CD4-positive, CD25-positive, alpha-beta regulatory T cell (primary cell): ENCODE measurements around the gene EGFL7. TPM values are rescaled to one million over a fixed set of nuclear protein-coding genes. Genes with fewer than 3 reads are reported as not detected.

Source experiments
- ATAC-seq, 2 donors: fragments of 150-1000 bp; cut with Tn5 transposase; one replicate each; pipeline ENCODE4 v1.10.0; 2021; ENCODE audit warnings: low read depth in 2 of 2, moderate number of reproducible peaks in 2 of 2, moderate library complexity in 1 of 2
- DNase-seq, 3 donors: peaks; one replicate each; pipeline versions ENCODE4 v3.0.0 to v3.0.0-alpha.2; 2012 to 2022; ENCODE audit warnings: mixed read lengths in 1 of 3
- H3K27ac ChIP-seq: one replicate; pipeline ENCODE4 v1.7.0; 2013; ENCODE audit warnings: mild to moderate bottlenecking, low read length; ENCODE audit not compliant: insufficient read depth, poor library complexity, severe bottlenecking
- H3K27me3 ChIP-seq: one replicate; pipeline ENCODE4 v1.7.0; 2013; ENCODE audit warnings: low read length; ENCODE audit not compliant: control insufficient read depth, insufficient read depth
- H3K36me3 ChIP-seq: one replicate; pipeline ENCODE4 v1.7.0; 2013; ENCODE audit warnings: mild to moderate bottlenecking, low read length, moderate library complexity; ENCODE audit not compliant: control insufficient read depth, insufficient read depth
- H3K4me1 ChIP-seq: 2 replicates; pipeline ENCODE4 v1.7.0; 2013; ENCODE audit warnings: mild to moderate bottlenecking, low read length; ENCODE audit not compliant: insufficient read depth, control insufficient read depth, poor library complexity, severe bottlenecking
- H3K4me3 ChIP-seq: one replicate; pipeline ENCODE4 v1.7.0; 2013; ENCODE audit warnings: low read depth, mild to moderate bottlenecking, low read length, moderate library complexity
- H3K9me3 ChIP-seq, 2 experiments: 1 replicate in 1 of 2; 2 replicates in 1 of 2; pipeline ENCODE4 v1.7.0; 2013; ENCODE audit warnings: low read length in 2 of 2, mild to moderate bottlenecking in 1 of 2, moderate library complexity in 1 of 2; ENCODE audit not compliant: control insufficient read depth in 2 of 2
- H3K27ac Mint-ChIP-seq, 3 donors: one replicate each; pipeline ENCODE4 v1.8.0; 2020 to 2022; ENCODE audit warnings: mild to moderate bottlenecking in 3 of 3, mixed read lengths in 3 of 3, moderate library complexity in 2 of 3
- H3K27me3 Mint-ChIP-seq: one replicate; pipeline ENCODE4 v1.8.0; 2022; ENCODE audit warnings: mild to moderate bottlenecking, mixed read lengths
- H3K36me3 Mint-ChIP-seq: one replicate; pipeline ENCODE4 v1.8.0; 2020; ENCODE audit warnings: mixed read lengths
- H3K4me1 Mint-ChIP-seq, 4 donors: one replicate each; pipeline ENCODE4 v1.8.0; 2020 to 2022; ENCODE audit warnings: mixed read lengths in 4 of 4, mild to moderate bottlenecking in 1 of 4
- H3K4me3 Mint-ChIP-seq, 4 donors: one replicate each; pipeline ENCODE4 v1.8.0; 2020 to 2022; ENCODE audit warnings: mild to moderate bottlenecking in 4 of 4, mixed read lengths in 4 of 4, moderate library complexity in 3 of 4
- H3K9me3 Mint-ChIP-seq, 7 donors: one replicate each; pipeline ENCODE4 v1.8.0; 2020 to 2022; ENCODE audit warnings: mixed read lengths in 7 of 7, mild to moderate bottlenecking in 3 of 7, moderate library complexity in 2 of 7
- polyA plus RNA-seq, 4 donors: library from polyadenylated mRNA; unstranded; fragments of 300-500 nt; fragmentation: Illumina TruSeq; gene quantifications; one replicate each; pipeline ENCODE4 v1.2.3, GENCODE V29; 2021
- total RNA-seq: library from RNA; stranded (reverse); gene quantifications from one replicate; pipeline ENCODE4 v1.2.3, GENCODE V29; 2022

The EGFL7 gene
- total and polyA plus RNA-seq, 5 donors from 2014 or later: 1.7 TPM; not detected in 4

- H3K9me3 ChIP-seq: no peaks in the 10 kb centered on the region
- no peak overlapping the region for H3K27ac ChIP-seq
- peaks cover 10% of the 10 kb centered on the region for H3K4me1 ChIP-seq
- H3K36me3 ChIP-seq: no peaks in the 10 kb centered on the region
- no peaks in the 10 kb centered on the region for H3K36me3 Mint-ChIP-seq
- ATAC-seq (no peak), DNase-seq (no peak)
- H3K27me3 ChIP-seq: no peaks in the 10 kb centered on the region
- H3K9me3 Mint-ChIP-seq: no peaks in the 10 kb centered on the region
- H3K27me3 Mint-ChIP-seq: peaks cover 16% of the 10 kb centered on the region
- H3K4me1 Mint-ChIP-seq: peaks cover 0 to 1% (median 0%) of the 10 kb centered on the region in 4 donors
- no peak overlapping the region for H3K4me3 ChIP-seq
- no peak overlapping the region for H3K4me3 Mint-ChIP-seq
- no peak overlapping the region for H3K27ac Mint-ChIP-seq
Observed at GRCh38 chr9:136645352-136645902, 17.3 kb upstream of the EGFL7 start.

GRCh38 chr9:136645903-136646754 lies 16.6 kb upstream of the EGFL7 start:
- H3K9me3 ChIP-seq: no peaks in the 10 kb centered on the region
- H3K27me3 ChIP-seq: no peaks in the 10 kb centered on the region
- DNase-seq: no peak
- H3K4me3 ChIP-seq: no peak overlapping the region
- peaks cover 10% of the 10 kb centered on the region for H3K4me1 ChIP-seq
- no peaks in the 10 kb centered on the region for H3K9me3 Mint-ChIP-seq
- H3K27ac ChIP-seq: no peak overlapping the region
- no peaks in the 10 kb centered on the region for H3K36me3 ChIP-seq
- H3K4me1 Mint-ChIP-seq: peaks cover 0 to 1% (median 0%) of the 10 kb centered on the region in 4 donors
- peaks cover 20% of the 10 kb centered on the region for H3K27me3 Mint-ChIP-seq
- no peak for ATAC-seq
- H3K36me3 Mint-ChIP-seq: no peaks in the 10 kb centered on the region
- H3K27ac Mint-ChIP-seq: no peak overlapping the region
- no peak overlapping the region for H3K4me3 Mint-ChIP-seq

GRCh38 chr9:136646827-136647711 lies 15.6 kb upstream of the EGFL7 start:
- no peaks in the 10 kb centered on the region for H3K36me3 Mint-ChIP-seq
- H3K4me1 Mint-ChIP-seq: peaks cover 0 to 1% (median 0%) of the 10 kb centered on the region in 4 donors
- H3K36me3 ChIP-seq: no peaks in the 10 kb centered on the region
- H3K27ac ChIP-seq: no peak overlapping the region
- no peak overlapping the region for H3K4me3 Mint-ChIP-seq
- no peak overlapping the region for H3K4me3 ChIP-seq
- H3K9me3 ChIP-seq: no peaks in the 10 kb centered on the region
- peaks cover 10% of the 10 kb centered on the region for H3K4me1 ChIP-seq
- no peak for DNase-seq
- no peak for ATAC-seq
- H3K27ac Mint-ChIP-seq: no peak overlapping the region
- H3K27me3 ChIP-seq: no peaks in the 10 kb centered on the region
- peaks cover 20% of the 10 kb centered on the region for H3K27me3 Mint-ChIP-seq
- no peaks in the 10 kb centered on the region for H3K9me3 Mint-ChIP-seq

- Histone ChIP-seq H3K9me3 (no peaks in the 10 kb centered on the region), H3K4me3 (no peak overlapping the region), H3K4me1 (peaks cover 10% of the 10 kb centered on the region), H3K27ac (no peak overlapping the region), H3K36me3 (no peaks in the 10 kb centered on the region), H3K27me3 (no peaks in the 10 kb centered on the region)
- ATAC-seq (no peak), DNase-seq (no peak)
- no peaks in the 10 kb centered on the region for H3K9me3 Mint-ChIP-seq
- H3K27me3 Mint-ChIP-seq: peaks cover 20% of the 10 kb centered on the region
- no peak overlapping the region for H3K4me3 Mint-ChIP-seq
- no peak overlapping the region for H3K27ac Mint-ChIP-seq
- H3K36me3 Mint-ChIP-seq: no peaks in the 10 kb centered on the region
- H3K4me1 Mint-ChIP-seq: peaks cover 0 to 1% (median 0%) of the 10 kb centered on the region in 4 donors
Observed at GRCh38 chr9:136648751-136649150, 14.0 kb upstream of the EGFL7 start.

GRCh38 chr9:136650021-136650420 lies 12.7 kb upstream of the EGFL7 start:
- no peaks in the 10 kb centered on the region for H3K9me3 Mint-ChIP-seq
- Histone ChIP-seq H3K27me3 (no peaks in the 10 kb centered on the region), H3K4me3 (no peak overlapping the region), H3K27ac (no peak overlapping the region), H3K36me3 (no peaks in the 10 kb centered on the region), H3K4me1 (peaks cover under 1% of the 10 kb centered on the region), H3K9me3 (no peaks in the 10 kb centered on the region)
- DNase-seq (no peak), ATAC-seq (no peak)
- no peaks in the 10 kb centered on the region for H3K36me3 Mint-ChIP-seq
- no peak overlapping the region for H3K27ac Mint-ChIP-seq
- peaks cover 0 to 1% (median 0%) of the 10 kb centered on the region in 4 donors for H3K4me1 Mint-ChIP-seq
- no peak overlapping the region for H3K4me3 Mint-ChIP-seq
- peaks cover 20% of the 10 kb centered on the region for H3K27me3 Mint-ChIP-seq

- Mint-ChIP-seq H3K4me3 (no peak overlapping the region), H3K4me1 (peaks cover 0 to 2% (median under 1%) of the 10 kb centered on the region in 4 donors), H3K27me3 (peaks cover 20% of the 10 kb centered on the region), H3K9me3 (no peaks in the 10 kb centered on the region), H3K36me3 (no peaks in the 10 kb centered on the region), H3K27ac (no peak overlapping the region)
- Histone ChIP-seq H3K36me3 (no peaks in the 10 kb centered on the region), H3K9me3 (no peaks in the 10 kb centered on the region), H3K27me3 (no peaks in the 10 kb centered on the region), H3K4me3 (no peak overlapping the region), H3K27ac (no peak overlapping the region), H3K4me1 (no peaks in the 10 kb centered on the region)
- DNase-seq (no peak), ATAC-seq (no peak)
Observed at GRCh38 chr9:136650648-136651047, 12.1 kb upstream of the EGFL7 start.

GRCh38 chr9:136651860-136652259 lies 10.9 kb upstream of the EGFL7 start:
- Histone ChIP-seq H3K9me3 (no peaks in the 10 kb centered on the region), H3K36me3 (no peaks in the 10 kb centered on the region), H3K27ac (no peak overlapping the region), H3K27me3 (peaks cover 2% of the 10 kb centered on the region), H3K4me3 (no peak overlapping the region), H3K4me1 (peaks cover 3% of the 10 kb centered on the region)
- ATAC-seq: no peak
- peaks cover 30% of the 10 kb centered on the region for H3K27me3 Mint-ChIP-seq
- H3K36me3 Mint-ChIP-seq: no peaks in the 10 kb centered on the region
- no peak for DNase-seq
- no peak overlapping the region for H3K27ac Mint-ChIP-seq
- peaks cover 0 to 7% (median 3%) of the 10 kb centered on the region in 4 donors for H3K4me1 Mint-ChIP-seq
- no peak overlapping the region for H3K4me3 Mint-ChIP-seq
- H3K9me3 Mint-ChIP-seq: no peaks in the 10 kb centered on the region
